HK-2 (cell line): Measurements from ENCODE around the gene LACRT.

Experiments used
- DNase-seq: peaks from one replicate; pipeline ENCODE4 v3.0.0-alpha.2; 2018; ENCODE audit not compliant: unreplicated experiment

Gene LACRT

DNA sequence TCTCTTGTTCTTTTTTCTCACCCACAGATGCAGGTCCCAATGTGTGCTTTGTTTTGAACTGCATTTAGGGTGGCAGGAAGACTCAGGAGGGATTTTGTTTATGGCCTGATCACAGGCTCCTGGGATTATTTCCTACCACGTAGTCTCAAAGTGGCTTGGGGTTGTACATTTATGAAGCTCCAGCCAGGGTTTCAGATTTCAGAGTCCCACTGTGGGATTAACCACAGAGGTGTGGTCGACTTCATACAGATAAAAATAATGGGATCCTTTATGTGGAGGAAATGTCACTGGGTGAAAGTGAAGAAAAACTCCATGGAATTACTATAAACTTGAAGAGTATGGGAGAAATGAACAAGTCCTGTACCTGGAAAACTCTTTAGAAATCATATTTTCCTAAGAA is 32.0 kb downstream of the LACRT start:
- no peak for DNase-seq

DNA sequence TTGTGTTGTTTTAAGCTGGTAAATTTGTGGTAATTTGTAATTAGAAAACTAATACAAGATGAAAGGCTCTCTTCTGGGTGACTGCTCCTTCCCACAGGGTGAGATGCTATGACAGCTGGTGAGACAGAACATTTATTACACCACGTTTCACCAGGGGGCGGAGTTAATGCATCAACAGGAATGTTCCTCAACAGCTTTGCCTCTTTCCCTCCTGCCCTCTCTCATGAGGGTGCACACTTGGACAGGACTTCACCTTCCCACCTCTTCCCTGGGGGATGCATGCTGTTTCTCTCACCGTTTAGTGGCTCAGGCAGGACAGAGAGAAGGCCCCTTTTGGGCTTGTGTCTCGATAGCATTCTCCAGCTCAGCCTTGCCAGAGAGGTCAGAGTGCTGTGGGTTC is 32.9 kb downstream of the LACRT start:
- DNase-seq: no peak

DNA sequence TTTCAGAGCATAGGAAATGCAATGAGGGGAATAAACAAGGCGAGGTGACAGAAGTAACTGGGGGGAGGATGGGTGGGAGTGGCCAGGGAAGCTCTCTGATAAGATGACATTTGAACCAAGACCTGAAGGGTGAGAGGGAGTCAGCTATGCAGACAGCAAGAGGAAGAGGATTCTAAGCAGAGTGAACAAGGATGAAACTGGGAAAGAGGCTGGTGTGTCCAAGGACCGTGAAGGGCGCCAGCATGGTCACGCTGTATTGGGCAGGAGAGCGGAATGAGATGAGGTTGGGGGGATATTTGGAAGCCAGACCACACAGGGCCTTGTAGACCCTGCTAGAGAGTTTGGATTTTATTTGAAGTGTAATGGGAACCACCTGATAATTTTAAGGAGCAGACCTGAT is 35.7 kb downstream of the LACRT start:
- no peak for DNase-seq

DNA sequence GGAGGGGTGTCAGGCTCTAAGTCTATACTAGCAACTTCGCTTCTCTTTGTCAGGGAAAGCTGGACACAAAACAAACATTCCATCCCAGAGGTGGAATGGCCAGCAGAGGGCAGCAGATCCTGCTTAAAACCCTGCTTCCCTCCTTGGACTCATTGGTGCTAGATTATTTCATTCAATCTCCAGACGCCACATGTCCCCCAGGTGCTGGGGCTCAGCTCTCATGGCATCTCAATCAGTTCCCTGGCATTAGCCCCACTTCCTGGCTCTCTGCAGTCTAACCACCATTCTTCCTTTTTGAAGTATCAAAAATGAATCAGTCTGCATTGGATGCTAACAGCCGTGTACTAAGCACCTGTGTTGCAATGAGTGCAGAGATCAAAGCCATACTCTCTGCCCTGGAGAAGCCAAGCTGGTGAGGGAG is 38.2 kb downstream of the LACRT start:
- peak; percentile 50 for DNase-seq

DNA sequence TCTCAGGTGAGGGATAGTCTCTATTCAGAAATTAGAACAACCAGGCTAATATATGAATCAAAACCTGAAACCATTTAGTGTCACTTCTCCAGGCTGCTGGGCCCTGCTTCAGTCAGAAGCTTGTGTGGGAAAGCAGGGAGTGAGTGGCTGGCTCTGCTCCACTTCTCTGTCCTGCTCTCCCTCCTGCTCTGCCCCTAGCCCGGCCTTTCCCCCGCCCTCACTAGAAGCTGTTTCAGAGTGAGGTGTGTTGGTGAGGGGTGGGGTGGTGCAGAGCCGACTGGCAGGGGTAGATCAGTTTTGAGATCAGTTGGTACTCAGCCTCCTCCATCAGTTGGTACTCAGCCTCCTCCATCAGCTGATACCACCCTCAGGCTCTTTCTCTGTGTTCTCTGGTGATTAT is 39.2 kb downstream of the LACRT start:
- no peak for DNase-seq

DNA sequence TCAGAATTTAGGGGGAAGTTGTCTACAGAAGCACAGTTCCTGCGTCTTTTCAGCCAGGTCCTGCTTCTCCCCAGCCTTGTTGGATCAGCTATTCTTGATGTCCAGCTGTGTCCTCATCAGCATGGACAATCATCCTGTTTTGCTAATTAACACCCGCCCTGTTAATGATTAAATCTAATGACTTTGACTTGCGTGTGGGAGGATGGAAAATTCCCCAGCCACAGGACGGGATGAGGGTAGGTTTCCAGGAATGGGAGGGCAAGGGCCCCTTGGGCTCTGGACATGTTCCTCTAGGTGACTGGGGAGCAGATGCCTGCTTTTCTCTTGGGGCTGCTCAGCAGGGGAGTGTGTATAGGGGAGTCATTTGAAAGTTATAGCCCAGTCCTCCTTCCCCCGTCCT is 41.0 kb downstream of the LACRT start:
- no peak for DNase-seq

DNA sequence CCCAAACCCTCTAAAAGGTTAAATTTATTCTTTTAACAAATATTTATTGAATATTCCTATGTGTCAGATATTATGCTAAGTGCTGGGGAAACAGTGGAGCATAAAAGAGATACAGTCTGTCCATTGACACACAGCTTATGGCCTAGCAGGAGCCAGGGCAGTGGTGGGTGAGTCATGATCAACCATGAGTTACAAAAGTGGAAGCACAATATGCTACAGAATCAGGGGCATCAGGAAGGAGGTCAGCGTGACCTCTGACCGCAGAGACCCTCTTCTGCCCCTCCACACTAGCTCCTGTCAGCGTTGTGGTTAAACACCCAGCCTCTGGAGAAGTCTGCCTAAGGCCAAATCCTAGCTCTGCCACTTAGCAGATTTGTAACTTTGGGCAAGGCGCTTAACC is 41.6 kb downstream of the LACRT start:
- DNase-seq: no peak

DNA sequence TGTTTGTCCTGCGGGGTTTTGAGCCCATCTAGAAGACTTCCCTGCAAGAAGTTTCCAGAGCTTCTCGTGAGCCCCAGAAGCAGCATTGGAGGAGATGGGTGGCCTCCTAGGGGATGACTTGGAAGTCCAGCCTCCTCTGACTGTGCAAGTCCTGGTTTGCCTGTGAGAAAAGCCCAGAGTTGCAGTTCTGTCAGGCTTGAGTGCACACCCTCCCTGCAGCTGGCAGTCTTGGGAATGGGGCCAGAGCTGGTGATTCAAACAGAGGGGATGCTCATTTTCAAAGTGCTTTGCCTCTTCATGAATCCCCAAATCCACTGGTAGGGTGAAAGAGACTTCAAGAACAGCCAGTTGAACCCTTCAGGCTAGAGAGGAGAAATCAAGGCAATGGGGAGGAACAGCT is 42.4 kb downstream of the LACRT start:
- DNase-seq: peak; percentile 57

DNA sequence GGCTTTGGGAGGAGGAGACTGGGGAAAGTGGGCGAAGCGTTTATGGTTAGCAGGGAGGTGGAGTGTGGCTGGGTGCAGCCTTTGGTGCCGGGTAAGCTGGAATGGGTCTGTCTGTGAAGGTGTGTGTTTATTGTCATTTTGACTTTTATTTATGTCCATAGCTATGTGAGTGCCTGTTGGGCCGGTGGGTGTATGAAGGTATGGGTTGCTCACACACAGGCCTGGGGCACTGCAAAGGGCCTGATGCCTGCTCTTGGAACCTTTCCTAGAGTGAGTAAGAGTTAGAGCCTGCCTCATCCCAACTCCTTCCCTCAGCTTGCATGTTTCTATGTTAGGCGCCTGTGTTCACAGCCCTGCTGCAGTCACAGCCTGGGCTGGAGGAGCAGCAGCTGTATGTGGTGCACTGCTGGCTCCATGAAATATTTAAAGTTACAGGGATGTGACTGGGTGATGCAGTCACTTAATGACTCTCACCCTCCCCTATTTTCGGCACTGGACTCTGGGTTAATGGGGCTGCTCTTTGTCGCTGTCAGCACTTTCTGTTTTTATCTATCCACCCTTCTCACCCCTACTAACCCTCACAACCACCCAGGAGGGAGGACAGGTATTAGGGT is 43.6 kb downstream of the LACRT start:
- no peak for DNase-seq

DNA sequence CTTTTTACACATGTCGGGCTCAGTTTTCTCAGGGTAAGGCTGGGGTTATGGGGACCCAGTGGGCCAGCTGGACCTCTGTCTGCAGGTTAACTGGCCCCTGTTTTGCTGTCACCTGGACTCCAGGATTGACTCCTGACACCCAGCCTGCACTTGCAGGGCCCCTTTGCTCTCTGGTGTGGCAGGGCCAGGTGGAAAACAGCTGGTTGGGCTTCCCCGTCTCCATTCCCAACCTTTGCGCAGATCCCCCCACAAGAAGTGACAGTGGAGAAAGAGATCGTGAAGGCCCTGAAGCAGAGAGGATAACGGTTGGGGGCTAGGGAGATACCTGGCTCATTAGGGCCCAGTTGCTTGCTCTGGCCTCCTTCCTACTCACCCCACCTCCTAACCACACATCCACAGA is 44.7 kb downstream of the LACRT start:
- no peak for DNase-seq

DNA sequence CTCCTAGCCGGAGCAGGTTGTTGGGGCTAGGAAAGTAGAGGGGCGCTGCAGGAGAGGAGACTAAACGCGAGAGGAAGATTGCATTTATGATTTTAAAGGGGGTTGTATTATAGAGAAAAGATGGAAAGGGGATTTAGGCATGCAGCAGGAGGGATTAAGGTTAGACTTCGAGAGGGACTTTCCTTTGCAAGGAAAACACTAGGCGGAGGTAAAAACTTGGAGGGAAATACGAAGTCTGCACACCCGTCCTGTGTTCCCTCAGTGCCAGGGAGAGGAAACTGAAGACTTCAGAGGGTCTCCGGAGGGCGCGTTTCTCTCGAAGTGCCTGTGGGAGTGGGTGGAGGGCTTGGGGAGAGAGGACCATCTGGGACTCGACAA is 45.8 kb downstream of the LACRT start:
- no peak for DNase-seq

DNA sequence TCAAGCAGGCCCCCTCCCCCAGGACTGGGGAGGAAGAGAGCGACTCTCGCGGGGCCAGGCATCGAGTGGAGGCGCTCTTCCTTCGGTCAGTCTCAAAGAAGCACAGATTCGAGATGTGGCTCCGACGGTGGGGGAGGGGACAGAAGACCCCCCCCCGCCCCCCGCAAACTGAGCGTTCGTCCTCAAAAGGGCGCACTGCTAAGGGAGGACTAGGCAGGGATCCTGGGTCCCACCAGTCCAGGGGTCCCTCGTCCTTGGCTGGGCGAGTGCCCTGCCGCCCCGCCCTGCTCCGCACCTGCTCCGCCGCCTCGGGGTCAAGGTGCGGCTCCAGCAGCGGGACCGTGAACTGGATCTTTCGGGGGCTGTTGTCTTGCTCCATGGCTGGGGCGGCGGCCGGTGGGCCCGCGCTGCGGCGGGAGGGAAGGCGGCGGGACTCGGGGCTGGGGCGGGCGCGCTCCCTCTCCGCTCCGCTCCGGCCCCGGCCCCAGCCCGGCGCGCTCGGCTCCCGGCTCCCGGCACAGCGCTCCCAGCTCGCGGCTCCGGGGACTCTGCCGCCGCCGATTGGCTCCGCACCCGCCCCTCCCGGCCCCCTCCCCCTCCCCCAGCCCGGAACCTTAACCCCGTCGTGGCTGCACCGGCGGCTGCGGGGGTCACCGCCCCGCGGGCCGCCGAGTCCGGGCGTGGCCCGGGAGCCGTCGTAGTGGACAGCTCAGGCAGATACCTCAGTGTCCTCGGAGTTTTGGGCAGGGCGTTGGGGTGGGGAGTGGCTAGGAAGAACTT is 46.4 kb downstream of the LACRT start, which contains the start of gene PPP1R1A:
Gene PPP1R1A, minus strand, starts transcription at position 550 of the 780 bp plus-strand sequence. Its CDS starts 171 bp downstream, at position 379.
- DNase-seq: no peak

DNA sequence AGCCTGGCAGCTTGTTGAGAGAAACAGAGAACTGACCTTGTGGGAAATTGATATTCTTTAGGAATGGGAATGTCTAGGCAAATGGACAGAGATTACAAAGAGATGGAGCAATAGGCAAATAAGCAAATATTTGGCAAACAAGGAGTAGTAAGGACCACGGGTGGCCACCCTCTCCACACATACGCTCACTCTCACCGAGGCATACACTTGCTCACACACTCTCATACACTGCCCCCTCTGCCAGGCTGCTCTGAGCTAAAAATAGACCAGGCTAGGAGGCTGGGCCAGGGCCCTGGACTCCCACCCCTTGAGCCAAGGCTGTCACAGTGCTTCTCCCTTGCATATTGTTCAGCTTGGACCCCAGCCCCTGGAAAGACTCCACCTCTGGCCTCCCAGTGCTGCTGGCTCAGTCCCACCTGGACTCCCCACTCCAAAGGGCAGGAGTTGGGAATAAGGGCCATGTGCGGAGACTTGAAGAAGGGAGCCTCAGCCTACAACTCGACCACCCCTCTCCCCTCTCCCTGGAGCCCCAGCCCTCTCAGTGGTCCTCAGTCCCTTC is 47.3 kb downstream of the LACRT start:
- no peak for DNase-seq

DNA sequence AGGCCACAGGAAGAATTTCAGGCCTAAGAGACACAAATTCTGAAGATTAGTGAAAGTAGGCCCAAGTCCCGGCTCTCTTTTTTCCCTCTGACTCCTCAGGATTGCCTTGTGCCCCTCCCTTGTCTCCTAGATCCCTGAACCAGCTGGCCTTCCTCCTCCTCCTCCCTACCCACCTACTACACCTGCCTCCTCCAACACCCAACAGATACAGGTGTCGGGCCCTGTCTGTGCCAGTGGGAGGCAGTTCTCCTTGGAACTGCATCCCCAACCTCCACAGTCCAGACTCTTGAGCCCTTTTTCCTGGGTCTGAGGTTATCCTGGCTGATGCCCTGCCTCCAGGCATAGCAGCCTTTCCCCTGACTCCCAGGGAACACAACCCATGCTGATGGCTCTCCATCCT is 48.1 kb downstream of the LACRT start:
- no peak for DNase-seq

DNA sequence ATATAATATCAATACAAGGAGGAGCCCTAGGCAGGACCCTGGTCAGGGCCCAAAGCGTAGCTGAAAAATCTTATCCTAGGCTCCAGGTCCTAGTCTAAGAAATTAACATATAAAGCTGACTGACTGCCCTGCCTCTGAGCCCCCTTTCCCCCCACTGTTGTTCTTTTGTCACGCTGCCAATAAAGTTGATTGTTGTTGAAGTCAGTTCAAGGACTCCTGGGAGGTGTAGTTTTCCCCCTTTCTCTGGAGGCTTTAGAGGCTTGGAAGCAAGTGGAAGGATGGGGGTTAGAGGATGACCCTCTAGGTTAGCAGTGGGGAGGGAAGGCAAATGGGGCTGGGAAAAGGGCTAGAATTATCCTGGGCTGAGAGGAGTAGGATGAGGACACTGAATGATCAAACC is 49.5 kb downstream of the LACRT start:
- no peak for DNase-seq

DNA sequence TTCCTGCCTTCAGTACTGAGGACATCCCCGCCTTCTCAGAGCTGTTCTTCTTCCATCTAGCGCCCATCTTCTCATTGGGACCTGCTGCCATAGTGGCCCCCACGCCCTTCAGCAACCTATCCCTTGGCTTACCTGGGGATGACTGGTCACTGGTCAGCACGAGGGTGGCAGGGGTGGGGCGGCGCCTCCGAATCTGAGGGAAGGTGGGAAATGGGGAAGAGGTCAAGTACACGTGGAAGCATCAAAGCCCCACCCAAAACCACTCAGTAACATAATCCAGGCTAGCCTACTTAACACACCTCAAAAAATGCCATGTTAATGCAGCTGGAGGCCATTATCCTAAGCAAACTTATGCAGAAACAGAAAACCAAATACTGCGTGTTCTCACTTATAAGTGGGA is 50.6 kb downstream of the LACRT start:
- DNase-seq: no peak

DNA sequence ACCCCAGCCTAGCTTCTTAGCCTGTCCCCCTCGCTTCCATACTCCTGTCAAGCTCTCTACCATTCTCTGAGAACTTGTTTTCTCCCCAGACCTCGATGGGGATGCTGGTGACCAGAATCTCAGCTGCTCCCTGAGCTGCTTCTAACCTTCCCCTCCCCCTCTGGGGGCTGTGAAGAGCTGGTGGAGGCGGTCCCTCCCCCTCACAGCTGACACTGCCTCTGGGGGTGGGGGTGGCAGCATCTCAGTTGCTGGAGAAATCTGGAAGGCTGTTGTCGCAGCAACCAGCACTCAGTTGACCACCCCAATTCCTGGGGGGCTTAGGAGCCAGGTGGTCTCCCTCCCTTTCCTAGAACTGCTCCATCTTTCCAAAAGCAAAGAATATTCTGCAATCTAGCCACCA is 51.0 kb downstream of the LACRT start:
- DNase-seq: no peak

DNA sequence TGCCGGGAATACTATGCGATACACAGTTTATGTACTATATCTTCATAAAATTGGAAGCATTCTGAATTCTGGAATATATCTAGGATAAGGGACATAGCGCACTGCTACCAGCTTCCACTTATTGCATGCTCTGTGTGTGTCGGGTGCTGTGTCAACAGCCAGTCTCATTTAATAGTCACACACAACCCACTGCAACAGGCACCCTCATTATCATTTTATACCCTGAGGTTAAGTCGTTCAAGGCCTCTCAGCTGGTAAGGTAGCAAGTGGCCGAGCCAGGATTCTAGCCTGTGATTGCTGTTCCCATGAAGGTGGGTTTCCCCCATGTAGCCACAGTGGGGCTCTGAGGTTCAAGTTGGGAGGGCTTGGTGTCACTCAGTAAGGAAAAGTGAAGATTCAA is 53.3 kb downstream of the LACRT start:
- DNase-seq: no peak
